ENCODE data around the gene C16orf89.

DNA sequence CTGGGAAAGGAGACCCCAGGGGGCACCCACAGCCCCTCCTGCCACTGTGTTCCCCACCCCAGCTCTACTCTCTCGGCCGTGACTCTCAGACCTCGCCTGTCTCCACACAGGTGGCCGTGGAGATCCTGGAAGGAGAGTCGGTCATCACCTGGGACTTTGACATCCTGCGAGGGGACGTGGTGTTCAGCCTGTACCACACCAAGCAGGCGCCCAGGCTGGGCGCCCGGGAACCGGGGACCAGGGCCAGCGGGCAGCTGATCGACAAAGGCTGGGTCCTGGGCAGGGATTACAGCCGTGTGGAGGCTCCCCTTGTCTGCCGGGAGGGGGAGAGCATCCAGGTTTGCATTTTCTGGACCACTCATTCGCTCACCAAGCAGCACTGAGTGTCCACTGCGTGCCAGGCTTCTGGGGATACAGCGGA is 57.4 kb downstream of the C16orf89 start:
- TF ChIP-seq POLR2A (IDR thresholded peaks at IDR 0.05; ENCODE audit: extremely low read depth, insufficient read length): no peak
- TF ChIP-seq, protein P1, sequence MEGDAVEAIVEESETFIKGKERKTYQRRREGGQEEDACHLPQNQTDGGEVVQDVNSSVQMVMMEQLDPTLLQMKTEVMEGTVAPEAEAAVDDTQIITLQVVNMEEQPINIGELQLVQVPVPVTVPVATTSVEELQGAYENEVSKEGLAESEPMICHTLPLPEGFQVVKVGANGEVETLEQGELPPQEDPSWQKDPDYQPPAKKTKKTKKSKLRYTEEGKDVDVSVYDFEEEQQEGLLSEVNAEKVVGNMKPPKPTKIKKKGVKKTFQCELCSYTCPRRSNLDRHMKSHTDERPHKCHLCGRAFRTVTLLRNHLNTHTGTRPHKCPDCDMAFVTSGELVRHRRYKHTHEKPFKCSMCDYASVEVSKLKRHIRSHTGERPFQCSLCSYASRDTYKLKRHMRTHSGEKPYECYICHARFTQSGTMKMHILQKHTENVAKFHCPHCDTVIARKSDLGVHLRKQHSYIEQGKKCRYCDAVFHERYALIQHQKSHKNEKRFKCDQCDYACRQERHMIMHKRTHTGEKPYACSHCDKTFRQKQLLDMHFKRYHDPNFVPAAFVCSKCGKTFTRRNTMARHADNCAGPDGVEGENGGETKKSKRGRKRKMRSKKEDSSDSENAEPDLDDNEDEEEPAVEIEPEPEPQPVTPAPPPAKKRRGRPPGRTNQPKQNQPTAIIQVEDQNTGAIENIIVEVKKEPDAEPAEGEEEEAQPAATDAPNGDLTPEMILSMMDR (IDR thresholded peaks at IDR 0.05; ENCODE audit: low read depth, low read length): no peak
- no peak for TF ChIP-seq MYC (IDR thresholded peaks at IDR 0.05; ENCODE audit: low read depth, low read length)

Data from NB4 (cell line).